ENCODE results near the gene GH1.

DNA sequence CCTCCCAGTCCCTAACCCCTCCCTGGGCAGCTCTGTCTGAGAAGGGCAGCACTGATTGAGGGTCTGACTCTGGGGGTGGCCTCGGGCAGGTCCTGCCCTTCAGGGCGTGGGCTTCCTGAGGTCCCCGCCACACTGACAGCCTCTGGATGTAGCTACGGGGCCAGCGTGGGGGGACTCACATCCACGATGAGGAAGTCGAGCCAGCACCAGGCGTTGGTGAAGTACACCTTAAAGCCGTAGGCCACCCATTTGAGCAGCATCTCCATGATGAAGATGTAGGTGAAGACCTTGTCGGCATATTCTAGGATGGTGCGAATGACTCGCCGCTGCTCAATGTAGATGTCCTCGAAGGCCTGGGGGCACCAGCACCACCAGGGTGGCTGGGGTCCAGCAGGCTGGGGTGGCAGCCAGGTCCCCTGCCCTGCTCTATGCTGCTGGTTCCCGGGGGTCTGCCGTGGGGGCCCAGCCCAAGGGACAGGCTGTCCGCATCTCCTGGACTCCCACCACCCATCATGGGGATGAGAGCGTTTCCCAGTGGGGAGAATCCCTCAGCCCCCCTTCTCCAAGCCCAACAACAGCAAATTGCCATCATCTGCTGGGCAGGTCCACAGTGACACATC lies 29.2 kb upstream of the GH1 start:
- TF ChIP-seq, protein P1, sequence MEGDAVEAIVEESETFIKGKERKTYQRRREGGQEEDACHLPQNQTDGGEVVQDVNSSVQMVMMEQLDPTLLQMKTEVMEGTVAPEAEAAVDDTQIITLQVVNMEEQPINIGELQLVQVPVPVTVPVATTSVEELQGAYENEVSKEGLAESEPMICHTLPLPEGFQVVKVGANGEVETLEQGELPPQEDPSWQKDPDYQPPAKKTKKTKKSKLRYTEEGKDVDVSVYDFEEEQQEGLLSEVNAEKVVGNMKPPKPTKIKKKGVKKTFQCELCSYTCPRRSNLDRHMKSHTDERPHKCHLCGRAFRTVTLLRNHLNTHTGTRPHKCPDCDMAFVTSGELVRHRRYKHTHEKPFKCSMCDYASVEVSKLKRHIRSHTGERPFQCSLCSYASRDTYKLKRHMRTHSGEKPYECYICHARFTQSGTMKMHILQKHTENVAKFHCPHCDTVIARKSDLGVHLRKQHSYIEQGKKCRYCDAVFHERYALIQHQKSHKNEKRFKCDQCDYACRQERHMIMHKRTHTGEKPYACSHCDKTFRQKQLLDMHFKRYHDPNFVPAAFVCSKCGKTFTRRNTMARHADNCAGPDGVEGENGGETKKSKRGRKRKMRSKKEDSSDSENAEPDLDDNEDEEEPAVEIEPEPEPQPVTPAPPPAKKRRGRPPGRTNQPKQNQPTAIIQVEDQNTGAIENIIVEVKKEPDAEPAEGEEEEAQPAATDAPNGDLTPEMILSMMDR (IDR thresholded peaks at IDR 0.05; ENCODE audit: poor library complexity), result no peak
- no peak for TF ChIP-seq EZH2phosphoT487 (IDR thresholded peaks at IDR 0.05; ENCODE audit: low read depth, severe bottlenecking, unreplicated experiment)
